ENCODE results near the gene TBC1D2.

Gene TBC1D2

GRCh38 chr9:98164912-98165311 lies 90.5 kb downstream of the TBC1D2 start:
- POLR2A ChIA-PET, result no interaction called here
- no peak overlapping the region for H3K27ac ChIP-seq (ENCODE audit: extremely low read depth, low read depth, low read length)
- CTCF ChIA-PET, result no interaction called here
- TF ChIP-seq ZNF548 (tag by site-specific recombination; IDR thresholded peaks at IDR 0.05), result no peak
- TF ChIP-seq ZNF112 (tag by site-specific recombination; IDR thresholded peaks at IDR 0.05), result no peak
- no peak for TF ChIP-seq ZBTB17 (tag by site-specific recombination; IDR thresholded peaks at IDR 0.05)
- TF ChIP-seq, protein P1, sequence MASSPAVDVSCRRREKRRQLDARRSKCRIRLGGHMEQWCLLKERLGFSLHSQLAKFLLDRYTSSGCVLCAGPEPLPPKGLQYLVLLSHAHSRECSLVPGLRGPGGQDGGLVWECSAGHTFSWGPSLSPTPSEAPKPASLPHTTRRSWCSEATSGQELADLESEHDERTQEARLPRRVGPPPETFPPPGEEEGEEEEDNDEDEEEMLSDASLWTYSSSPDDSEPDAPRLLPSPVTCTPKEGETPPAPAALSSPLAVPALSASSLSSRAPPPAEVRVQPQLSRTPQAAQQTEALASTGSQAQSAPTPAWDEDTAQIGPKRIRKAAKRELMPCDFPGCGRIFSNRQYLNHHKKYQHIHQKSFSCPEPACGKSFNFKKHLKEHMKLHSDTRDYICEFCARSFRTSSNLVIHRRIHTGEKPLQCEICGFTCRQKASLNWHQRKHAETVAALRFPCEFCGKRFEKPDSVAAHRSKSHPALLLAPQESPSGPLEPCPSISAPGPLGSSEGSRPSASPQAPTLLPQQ (tag by site-specific recombination; IDR thresholded peaks at IDR 0.05), result no peak
- no peak for TF ChIP-seq ZNF501 (tag by site-specific recombination; IDR thresholded peaks at IDR 0.05)
- TF ChIP-seq ZNF350 (tag by site-specific recombination; IDR thresholded peaks at IDR 0.05), result no peak
- no peak for TF ChIP-seq OVOL3 (tag by site-specific recombination; IDR thresholded peaks at IDR 0.05)
- TF ChIP-seq ZNF121 (tag by site-specific recombination; IDR thresholded peaks at IDR 0.05), result no peak
- no peak for TF ChIP-seq PRDM6 (tag by site-specific recombination; IDR thresholded peaks at IDR 0.05)
- TF ChIP-seq ZNF366 (tag by site-specific recombination; conservative IDR thresholded peaks at IDR 0.05), result no peak
- TF ChIP-seq ZNF76 (tag by site-specific recombination; IDR thresholded peaks at IDR 0.05; ENCODE audit: borderline replicate concordance, low read depth), result no peak
- TF ChIP-seq, protein P2, sequence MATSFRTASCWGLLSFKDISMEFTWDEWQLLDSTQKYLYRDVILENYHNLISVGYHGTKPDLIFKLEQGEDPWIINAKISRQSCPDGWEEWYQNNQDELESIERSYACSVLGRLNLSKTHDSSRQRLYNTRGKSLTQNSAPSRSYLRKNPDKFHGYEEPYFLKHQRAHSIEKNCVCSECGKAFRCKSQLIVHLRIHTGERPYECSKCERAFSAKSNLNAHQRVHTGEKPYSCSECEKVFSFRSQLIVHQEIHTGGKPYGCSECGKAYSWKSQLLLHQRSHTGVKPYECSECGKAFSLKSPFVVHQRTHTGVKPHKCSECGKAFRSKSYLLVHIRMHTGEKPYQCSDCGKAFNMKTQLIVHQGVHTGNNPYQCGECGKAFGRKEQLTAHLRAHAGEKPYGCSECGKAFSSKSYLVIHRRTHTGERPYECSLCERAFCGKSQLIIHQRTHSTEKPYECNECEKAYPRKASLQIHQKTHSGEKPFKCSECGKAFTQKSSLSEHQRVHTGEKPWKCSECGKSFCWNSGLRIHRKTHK (tag by site-specific recombination; IDR thresholded peaks at IDR 0.05), result no peak
- no peak for TF ChIP-seq ZNF776 (tag by site-specific recombination; IDR thresholded peaks at IDR 0.05; ENCODE audit: borderline replicate concordance)
- no peak for TF ChIP-seq ZNF624 (tag by site-specific recombination; IDR thresholded peaks at IDR 0.05)
- TF ChIP-seq ZNF416 (tag by site-specific recombination; IDR thresholded peaks at IDR 0.05), result no peak
- no peak for TF ChIP-seq ZFHX2 (tag by site-specific recombination; conservative IDR thresholded peaks at IDR 0.05)
- no peak for TF ChIP-seq ZNF114 (tag by site-specific recombination; IDR thresholded peaks at IDR 0.05)
- TF ChIP-seq GLIS1 (tag by site-specific recombination; IDR thresholded peaks at IDR 0.05), result no peak
- no peak for TF ChIP-seq ZNF292 (tag by site-specific recombination; IDR thresholded peaks at IDR 0.05; ENCODE audit: borderline replicate concordance, low read depth)
- TF ChIP-seq ZNF658 (tag by site-specific recombination; IDR thresholded peaks at IDR 0.05), result no peak
- no peak overlapping the region for H3K4me3 ChIP-seq (ENCODE audit: low read depth, low read length)
- H3K4me1 ChIP-seq (ENCODE audit: control insufficient read depth, insufficient read depth, low read length), result no peaks in the 10 kb centered on the region
- no peaks in the 10 kb centered on the region for H3K36me3 ChIP-seq (ENCODE audit: control insufficient read depth in 2 of 2, insufficient read depth in 1 of 2, low read length in 2 of 2)
- no peaks in the 10 kb centered on the region for H3K9me3 ChIP-seq (ENCODE audit: control insufficient read depth, insufficient read depth, low read depth, low read length)

DNA sequence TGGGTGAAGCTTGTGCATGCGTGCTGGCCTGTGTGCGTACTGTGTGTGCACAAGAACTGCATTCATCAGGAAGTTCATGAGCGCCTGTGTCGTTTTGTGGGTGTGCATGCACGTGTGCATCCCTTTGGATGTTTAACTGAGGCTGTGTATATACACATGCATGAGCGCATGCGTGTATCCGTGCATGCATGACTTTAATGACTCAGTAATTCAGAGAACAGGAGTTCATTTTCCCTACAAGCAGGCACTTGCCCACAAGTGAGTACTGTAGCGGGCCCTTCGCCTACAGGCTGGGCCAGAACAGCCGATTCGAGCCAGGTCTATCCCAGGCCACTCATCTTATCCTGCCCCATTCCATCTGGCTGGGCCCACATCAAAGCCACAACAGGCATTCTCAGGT lies 92.8 kb downstream of the TBC1D2 start:
- CTCF ChIA-PET, result interaction anchor here (0.6 kb wide), 1 partner anchor 60 kb away, joined by 3 read pairs; no protein-coding TSS in a partner anchor
- no peak overlapping the region for H3K27ac ChIP-seq (ENCODE audit: extremely low read depth, low read depth, low read length)
- no peaks in the 10 kb centered on the region for H3K36me3 ChIP-seq (ENCODE audit: control insufficient read depth in 2 of 2, insufficient read depth in 1 of 2, low read length in 2 of 2)
- no peak overlapping the region for H3K4me3 ChIP-seq (ENCODE audit: low read depth, low read length)
- POLR2A ChIA-PET, result no interaction called here
- H3K4me1 ChIP-seq (ENCODE audit: control insufficient read depth, insufficient read depth, low read length), result no peaks in the 10 kb centered on the region
- no peaks in the 10 kb centered on the region for H3K9me3 ChIP-seq (ENCODE audit: control insufficient read depth, insufficient read depth, low read depth, low read length)
- TF ChIP-seq, protein P3, sequence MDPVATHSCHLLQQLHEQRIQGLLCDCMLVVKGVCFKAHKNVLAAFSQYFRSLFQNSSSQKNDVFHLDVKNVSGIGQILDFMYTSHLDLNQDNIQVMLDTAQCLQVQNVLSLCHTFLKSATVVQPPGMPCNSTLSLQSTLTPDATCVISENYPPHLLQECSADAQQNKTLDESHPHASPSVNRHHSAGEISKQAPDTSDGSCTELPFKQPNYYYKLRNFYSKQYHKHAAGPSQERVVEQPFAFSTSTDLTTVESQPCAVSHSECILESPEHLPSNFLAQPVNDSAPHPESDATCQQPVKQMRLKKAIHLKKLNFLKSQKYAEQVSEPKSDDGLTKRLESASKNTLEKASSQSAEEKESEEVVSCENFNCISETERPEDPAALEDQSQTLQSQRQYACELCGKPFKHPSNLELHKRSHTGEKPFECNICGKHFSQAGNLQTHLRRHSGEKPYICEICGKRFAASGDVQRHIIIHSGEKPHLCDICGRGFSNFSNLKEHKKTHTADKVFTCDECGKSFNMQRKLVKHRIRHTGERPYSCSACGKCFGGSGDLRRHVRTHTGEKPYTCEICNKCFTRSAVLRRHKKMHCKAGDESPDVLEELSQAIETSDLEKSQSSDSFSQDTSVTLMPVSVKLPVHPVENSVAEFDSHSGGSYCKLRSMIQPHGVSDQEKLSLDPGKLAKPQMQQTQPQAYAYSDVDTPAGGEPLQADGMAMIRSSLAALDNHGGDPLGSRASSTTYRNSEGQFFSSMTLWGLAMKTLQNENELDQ (tag by site-specific recombination; IDR thresholded peaks at IDR 0.05; ENCODE audit: low read depth), result no peak
- TF ChIP-seq GLI4 (tag by site-specific recombination; IDR thresholded peaks at IDR 0.05) (no peak), ZNF48 (tag by site-specific recombination; IDR thresholded peaks at IDR 0.05) (no peak), RBAK (tag by site-specific recombination; IDR thresholded peaks at IDR 0.05) (no peak), ZBTB48 (tag by site-specific recombination; IDR thresholded peaks at IDR 0.05) (no peak), TCF7L2 (IDR thresholded peaks at IDR 0.05; ENCODE audit: borderline replicate concordance, low read depth, low read length) (no peak), ZSCAN4 (tag by site-specific recombination; IDR thresholded peaks at IDR 0.05) (no peak), ZNF626 (tag by site-specific recombination; IDR thresholded peaks at IDR 0.05) (no peak), ZNF660 (tag by site-specific recombination; IDR thresholded peaks at IDR 0.05) (no peak), ZNF548 (tag by site-specific recombination; IDR thresholded peaks at IDR 0.05) (no peak), ZNF175 (tag by site-specific recombination; IDR thresholded peaks at IDR 0.05) (no peak)
